Retina (tissue), 1 donor: ENCODE results near the gene DNM2.
"Not testable (repeated sequence)": the region's sequence is repeated elsewhere in the genome, so short reads cannot be mapped to it uniquely, and the experiment has no call there.

Experiments used
- DNase-seq: peaks from one replicate; pipeline ENCODE4 v3.0.0-alpha.2; 2016

The DNM2 gene

GRCh38 chr19:10752913-10753704 is 35.2 kb downstream of the DNM2 start:
- DNase-seq = no peak

GRCh38 chr19:10756371-10756770 is 38.5 kb downstream of the DNM2 start:
- DNase-seq = no peak

GRCh38 chr19:10756791-10757190 is 38.9 kb downstream of the DNM2 start:
- DNase-seq = no peak

GRCh38 chr19:10758050-10758449 is 40.2 kb downstream of the DNM2 start:
- DNase-seq = not testable (repeated sequence)

- no peak for DNase-seq
Measured at GRCh38 chr19:10758978-10759377, 41.1 kb downstream of the DNM2 start.

GRCh38 chr19:10760273-10760944 is 42.5 kb downstream of the DNM2 start:
- peak; percentile 80 for DNase-seq

- no peak for DNase-seq
Measured at GRCh38 chr19:10761443-10762250, 43.8 kb downstream of the DNM2 start.

GRCh38 chr19:10762656-10763055 is 44.8 kb downstream of the DNM2 start:
- no peak for DNase-seq

GRCh38 chr19:10763411-10763810 is 45.5 kb downstream of the DNM2 start:
- DNase-seq = no peak

- DNase-seq = no peak
Measured at GRCh38 chr19:10763828-10764339, 46.0 kb downstream of the DNM2 start.

- no peak for DNase-seq
Measured at GRCh38 chr19:10764340-10764894, 46.5 kb downstream of the DNM2 start.

GRCh38 chr19:10766049-10766623 is 48.3 kb downstream of the DNM2 start:
- DNase-seq = no peak

GRCh38 chr19:10766671-10767201 is 48.9 kb downstream of the DNM2 start:
- no peak for DNase-seq

- no peak for DNase-seq
Measured at GRCh38 chr19:10767726-10768125, 49.8 kb downstream of the DNM2 start.

GRCh38 chr19:10768369-10768768 is 50.5 kb downstream of the DNM2 start:
- DNase-seq = no peak

GRCh38 chr19:10768936-10769335 is 51.1 kb downstream of the DNM2 start:
- DNase-seq = no peak

- peak; percentile 86 for DNase-seq
Measured at GRCh38 chr19:10769533-10770491, 51.9 kb downstream of the DNM2 start.

GRCh38 chr19:10773969-10774368 is 56.1 kb downstream of the DNM2 start:
- DNase-seq = no peak

- no peak for DNase-seq
Measured at GRCh38 chr19:10774893-10775292, 57.0 kb downstream of the DNM2 start.

- no peak for DNase-seq
Measured at GRCh38 chr19:10776900-10777650, 59.2 kb downstream of the DNM2 start.
